Stimulated activated CD8-positive, alpha-beta memory T cell treated with anti-CD3 and anti-CD28 coated beads, Interleukin-4, amount 100 ng/mL, for 1 hour (primary cell): Measurements from ENCODE around the gene LGALSL.

ENCODE experiments used
- DNase-seq, 2 donors: peaks; one replicate each; pipeline ENCODE4 v3.0.0-alpha.2; 2020; ENCODE audit warnings: low read depth in 2 of 2, low spot score in 1 of 2

LGALSL gene

GRCh38 chr2:64470071-64470470 lies 16.1 kb downstream of the LGALSL start:
- no peak for DNase-seq

GRCh38 chr2:64470766-64471295 lies 16.9 kb downstream of the LGALSL start:
- DNase-seq: no peak

GRCh38 chr2:64471600-64471999 lies 17.6 kb downstream of the LGALSL start:
- DNase-seq: no peak

- no peak for DNase-seq
These were observed 18.9 kb downstream of the LGALSL start for GRCh38 chr2:64472881-64473280.

- no peak for DNase-seq
These were observed 20.2 kb downstream of the LGALSL start for GRCh38 chr2:64474121-64474571.

GRCh38 chr2:64474636-64475035 lies 20.7 kb downstream of the LGALSL start:
- no peak for DNase-seq

- DNase-seq: no peak
These were observed 23.1 kb downstream of the LGALSL start for GRCh38 chr2:64477037-64477436.

GRCh38 chr2:64477979-64478378 lies 24.0 kb downstream of the LGALSL start:
- no peak for DNase-seq

- DNase-seq: no peak
These were observed 24.7 kb downstream of the LGALSL start for GRCh38 chr2:64478502-64479230.

GRCh38 chr2:64479259-64480117 lies 25.5 kb downstream of the LGALSL start:
- no peak for DNase-seq

GRCh38 chr2:64481665-64482064 lies 27.7 kb downstream of the LGALSL start:
- DNase-seq: no peak

GRCh38 chr2:64482243-64482642 lies 28.3 kb downstream of the LGALSL start:
- no peak for DNase-seq

- DNase-seq: no peak
These were observed 29.0 kb downstream of the LGALSL start for GRCh38 chr2:64482765-64483504.

GRCh38 chr2:64485331-64485730 lies 31.4 kb downstream of the LGALSL start:
- no peak for DNase-seq

- no peak for DNase-seq
These were observed 32.0 kb downstream of the LGALSL start for GRCh38 chr2:64485961-64486360.

- DNase-seq: no peak
These were observed 33.5 kb downstream of the LGALSL start for GRCh38 chr2:64487256-64488049.

- peak; percentile 65 to 68 for DNase-seq
These were observed 34.4 kb downstream of the LGALSL start for GRCh38 chr2:64488050-64488974.

- no peak for DNase-seq
These were observed 35.3 kb downstream of the LGALSL start for GRCh38 chr2:64489081-64489751.

- no peak for DNase-seq
These were observed 37.5 kb downstream of the LGALSL start for GRCh38 chr2:64491426-64491825.
